Activated CD4-positive, alpha-beta T cell treated with anti-CD3 and anti-CD28 coated beads, Interleukin-2, amount 50 U/mL, for 1 hour (primary cell): ENCODE results near the gene CSTB.

ENCODE experiments used
- DNase-seq: peaks from one replicate; pipeline ENCODE4 v3.0.0-alpha.2; 2020

Gene CSTB

GRCh38 chr21:43726686-43727518 is 49.2 kb downstream of the CSTB start:
- no peak for DNase-seq
